WTC11 (cell line): Measurements from ENCODE around the gene KIF24. TPM values are rescaled to one million over a fixed set of nuclear protein-coding genes. Genes with fewer than 3 reads are reported as not detected.

Experiments
- ATAC-seq: fragments of 200-7000 bp; cut with Tn5 transposase; 2 replicates; pipeline ENCODE4 v1.10.0; 2021; ENCODE audit warnings: mild to moderate bottlenecking, moderate library complexity
- CTCF ChIA-PET: fragments of 300-600 bp; sonication (Branson Sonifier 250); formaldehyde crosslinking; loops from one replicate; lab custom pipeline; 2021; ENCODE audit warnings: antibody characterized with exemption; lab: Charles Lee
- POLR2A ChIA-PET: fragments of 350-600 bp; sonication (Branson Sonifier 250); formaldehyde crosslinking; loops from one replicate; lab custom pipeline; 2021; ENCODE audit warnings: antibody characterized with exemption; lab: Charles Lee
- DNase-seq: peaks from one replicate; pipeline ENCODE4 v3.0.0; 2021; ENCODE audit warnings: low spot score
- H3K27ac Mint-ChIP-seq: 2 replicates; pipeline ENCODE4 v1.8.0; 2021; ENCODE audit warnings: mixed read lengths
- H3K27me3 Mint-ChIP-seq: 2 replicates; pipeline ENCODE4 v1.8.0; 2021; ENCODE audit warnings: low read depth, mild to moderate bottlenecking, moderate library complexity, mixed read lengths
- H3K36me3 Mint-ChIP-seq: 2 replicates; pipeline ENCODE4 v1.8.0; 2021; ENCODE audit warnings: mixed read lengths
- H3K4me1 Mint-ChIP-seq: 2 replicates; pipeline ENCODE4 v1.8.0; 2022; ENCODE audit warnings: mixed read lengths
- H3K4me3 Mint-ChIP-seq: 2 replicates; pipeline ENCODE4 v1.8.0; 2021; ENCODE audit warnings: mild to moderate bottlenecking, moderate library complexity, mixed read lengths
- H3K9me3 Mint-ChIP-seq: 2 replicates; pipeline ENCODE4 v1.8.0; 2021; ENCODE audit warnings: mixed read lengths
- ARID4B ChIP-seq: sonication (generic); formaldehyde crosslinking; IDR thresholded peaks from 2 replicates; pipeline ENCODE4 v1.8.0; 2023; ENCODE audit warnings: missing genetic modification reagents, mild to moderate bottlenecking, borderline replicate concordance
- ATF1 ChIP-seq: sonication (generic); formaldehyde crosslinking; IDR thresholded peaks from 2 replicates; pipeline ENCODE4 v1.8.1; 2023; ENCODE audit warnings: mild to moderate bottlenecking, moderate library complexity, missing genetic modification reagents
- ATF6 ChIP-seq: sonication (generic); formaldehyde crosslinking; IDR thresholded peaks from 2 replicates; pipeline ENCODE4 v1.8.1; 2023; ENCODE audit warnings: mild to moderate bottlenecking, missing genetic modification reagents
- CBFB ChIP-seq: sonication (generic); formaldehyde crosslinking; IDR thresholded peaks from 2 replicates; pipeline ENCODE4 v1.8.1; 2022; ENCODE audit warnings: mild to moderate bottlenecking, low read depth, missing genetic modification reagents
- CDX4 ChIP-seq: fragments of 250-450 bp; sonication (Bioruptor Pico); IDR thresholded peaks from 2 replicates; pipeline ENCODE4 v1.9.0; 2021; ENCODE audit warnings: moderate library complexity, mild to moderate bottlenecking, inconsistent platforms, borderline replicate concordance
- E2F4 ChIP-seq: sonication (generic); formaldehyde crosslinking; IDR thresholded peaks from 2 replicates; pipeline ENCODE4 v1.8.1; 2022; ENCODE audit warnings: low read depth, mild to moderate bottlenecking, moderate library complexity, missing genetic modification reagents, borderline replicate concordance
- ETV6 ChIP-seq: sonication (generic); formaldehyde crosslinking; IDR thresholded peaks from 2 replicates; pipeline ENCODE4 v1.8.1; 2022; ENCODE audit warnings: mild to moderate bottlenecking, missing genetic modification reagents
- HMGA2 ChIP-seq: fragments of 250-450 bp; sonication (Bioruptor Pico); IDR thresholded peaks from 2 replicates; pipeline ENCODE4 v1.4.0; 2021; ENCODE audit warnings: mild to moderate bottlenecking, moderate library complexity
- KAT7 ChIP-seq: sonication (generic); formaldehyde crosslinking; IDR thresholded peaks from 2 replicates; pipeline ENCODE4 v1.8.1; 2023; ENCODE audit warnings: missing genetic modification reagents, mild to moderate bottlenecking, borderline replicate concordance
- MYBL2 ChIP-seq: sonication (generic); formaldehyde crosslinking; IDR thresholded peaks from 2 replicates; pipeline ENCODE4 v1.8.1; 2023; ENCODE audit warnings: mild to moderate bottlenecking, moderate library complexity, missing genetic modification reagents
- NFYB ChIP-seq: sonication (generic); formaldehyde crosslinking; conservative IDR thresholded peaks from 2 replicates; pipeline ENCODE4 v1.8.0; 2022; ENCODE audit warnings: low read depth, missing genetic modification reagents
- NR1H2 ChIP-seq: sonication (generic); formaldehyde crosslinking; IDR thresholded peaks from 2 replicates; pipeline ENCODE4 v1.9.0; 2021; ENCODE audit warnings: mild to moderate bottlenecking, moderate library complexity, missing genetic modification reagents
- SMAD3 ChIP-seq: sonication (generic); formaldehyde crosslinking; IDR thresholded peaks from 2 replicates; pipeline ENCODE4 v1.8.0; 2022; ENCODE audit warnings: missing genetic modification reagents, mild to moderate bottlenecking, borderline replicate concordance
- SOX15 ChIP-seq: fragments of 250-450 bp; sonication (Bioruptor Pico); IDR thresholded peaks from 2 replicates; pipeline ENCODE4 v1.9.0; 2021; ENCODE audit warnings: mild to moderate bottlenecking
- SP1 ChIP-seq: sonication (generic); formaldehyde crosslinking; conservative IDR thresholded peaks from 2 replicates; pipeline ENCODE4 v1.8.1; 2022; ENCODE audit warnings: missing genetic modification reagents
- TCF7 ChIP-seq: sonication (generic); formaldehyde crosslinking; IDR thresholded peaks from 2 replicates; pipeline ENCODE4 v1.8.0; 2022; ENCODE audit warnings: mild to moderate bottlenecking, low read depth, missing genetic modification reagents, moderate library complexity
- TP53 ChIP-seq: sonication (generic); formaldehyde crosslinking; IDR thresholded peaks from 2 replicates; pipeline ENCODE4 v1.8.1; 2023; ENCODE audit warnings: mild to moderate bottlenecking, missing genetic modification reagents
- ZNF121 ChIP-seq: sonication (generic); formaldehyde crosslinking; IDR thresholded peaks from 2 replicates; pipeline ENCODE4 v1.8.0; 2023; ENCODE audit warnings: missing genetic modification reagents
- ZNF138 ChIP-seq: sonication (generic); formaldehyde crosslinking; conservative IDR thresholded peaks from 2 replicates; pipeline ENCODE4 v1.8.1; 2022; ENCODE audit warnings: mild to moderate bottlenecking, moderate library complexity, missing genetic modification reagents
- ZNF416 ChIP-seq: fragments of 250-450 bp; sonication (Bioruptor Pico); IDR thresholded peaks from 2 replicates; pipeline ENCODE4 v1.9.0; 2021; ENCODE audit warnings: mild to moderate bottlenecking, inconsistent platforms
- ZNF423 ChIP-seq: fragments of 250-450 bp; sonication (Bioruptor Pico); IDR thresholded peaks from 2 replicates; pipeline ENCODE4 v2.1.2; 2022; ENCODE audit warnings: mild to moderate bottlenecking, moderate library complexity
- total RNA-seq: library from RNA; stranded (reverse); gene quantifications from 3 replicates; pipeline ENCODE4 v1.2.3, GENCODE V29; 2021

KIF24 gene
- total RNA-seq, 1 experiment from 2014 or later, result 4.5 TPM

- TF ChIP-seq ATF6 (no peak), E2F4 (CRISPR knock-in tag) (no peak), ZNF416 (CRISPR knock-in tag) (no peak), ZNF121 (CRISPR knock-in tag) (no peak), TCF7 (CRISPR knock-in tag) (no peak), KAT7 (CRISPR knock-in tag) (no peak), MYBL2 (CRISPR knock-in tag) (no peak), ARID4B (CRISPR knock-in tag) (no peak), ZNF138 (no peak), ETV6 (CRISPR knock-in tag) (no peak)
Measured at GRCh38 chr9:34326690-34327089, 2.4 kb downstream of the KIF24 start (continued).

- H3K4me3 Mint-ChIP-seq, result no peak overlapping the region
- no peak for DNase-seq
- ChIA-PET POLR2A (no interaction called here), CTCF (no interaction called here)
- TF ChIP-seq CBFB (CRISPR knock-in tag), result no peak
- TF ChIP-seq SMAD3, result no peak
- no peak for TF ChIP-seq ZNF138
- TF ChIP-seq TP53, result no peak
- no peak for TF ChIP-seq ATF1 (CRISPR knock-in tag)
- no peak for TF ChIP-seq CDX4
- TF ChIP-seq ZNF423 (CRISPR knock-in tag), result no peak
- H3K27ac Mint-ChIP-seq, result no peak overlapping the region
- no peak for ATAC-seq
- H3K36me3 Mint-ChIP-seq, result no peaks in the 10 kb centered on the region; the same call in 1 of the 2 replicates
- peaks cover 10% of the 10 kb centered on the region for H3K4me1 Mint-ChIP-seq
- H3K9me3 Mint-ChIP-seq, result no peaks in the 10 kb centered on the region
- no peaks in the 10 kb centered on the region for H3K27me3 Mint-ChIP-seq
Measured at GRCh38 chr9:34322899-34323591, 6.0 kb downstream of the KIF24 start.

GRCh38 chr9:34321451-34321850 lies 7.6 kb downstream of the KIF24 start:
- no peaks in the 10 kb centered on the region; the same call in 1 of the 2 replicates for H3K36me3 Mint-ChIP-seq
- H3K4me1 Mint-ChIP-seq, result peaks cover 3% of the 10 kb centered on the region
- no peaks in the 10 kb centered on the region for H3K27me3 Mint-ChIP-seq
- H3K4me3 Mint-ChIP-seq, result no peak overlapping the region
- ChIA-PET CTCF (interaction anchor here (0.8 kb wide), 1 partner anchor 58 kb away, joined by 6 read pairs; no protein-coding TSS in a partner anchor), POLR2A (no interaction called here)
- no peaks in the 10 kb centered on the region for H3K9me3 Mint-ChIP-seq
- DNase-seq (no peak), ATAC-seq (no peak)
- no peak for TF ChIP-seq HMGA2 (CRISPR knock-in tag)
- TF ChIP-seq NFYB (CRISPR knock-in tag), result no peak
- TF ChIP-seq SP1 (CRISPR knock-in tag), result no peak
- TF ChIP-seq SOX15 (CRISPR knock-in tag), result no peak
- no peak for TF ChIP-seq KAT7 (CRISPR knock-in tag)
- TF ChIP-seq CDX4, result no peak
- TF ChIP-seq NR1H2 (CRISPR knock-in tag), result no peak
- no peak for TF ChIP-seq ARID4B (CRISPR knock-in tag)
- no peak overlapping the region for H3K27ac Mint-ChIP-seq
